SIG-M5 treated with dmso at 0.1 percent for 504 hours (cell line): ENCODE results near the gene LRBA.

Experiments
- DNase-seq: peaks from one replicate; lab custom pipeline; 2025; ENCODE audit not compliant: unreplicated experiment; lab: John Stamatoyannopoulos, UW

The LRBA gene

GRCh38 chr4:150253965-150254630, 761.0 kb downstream of the LRBA start:
- no peak for DNase-seq

- no peak for DNase-seq
Observed at GRCh38 chr4:150253416-150253815, 761.7 kb downstream of the LRBA start.

GRCh38 chr4:150252741-150253140, 762.3 kb downstream of the LRBA start:
- DNase-seq: no peak

- no peak for DNase-seq
Observed at GRCh38 chr4:150252306-150252705, 762.8 kb downstream of the LRBA start.

- DNase-seq: no peak
Observed at GRCh38 chr4:150251752-150252190, 763.3 kb downstream of the LRBA start.

- DNase-seq: no peak
Observed at GRCh38 chr4:150250998-150251651, 764.0 kb downstream of the LRBA start.

GRCh38 chr4:150250293-150250997, 764.6 kb downstream of the LRBA start:
- DNase-seq: no peak

- DNase-seq: no peak
Observed at GRCh38 chr4:150248181-150248580, 766.9 kb downstream of the LRBA start.

- no peak for DNase-seq
Observed at GRCh38 chr4:150247184-150247583, 767.9 kb downstream of the LRBA start.

GRCh38 chr4:150244600-150244999, 770.5 kb downstream of the LRBA start:
- no peak for DNase-seq

- no peak for DNase-seq
Observed at GRCh38 chr4:150243932-150244331, 771.2 kb downstream of the LRBA start.

GRCh38 chr4:150242820-150243458, 772.1 kb downstream of the LRBA start:
- peak; percentile 3 for DNase-seq

GRCh38 chr4:150240011-150240410, 775.1 kb downstream of the LRBA start:
- DNase-seq: no peak

- no peak for DNase-seq
Observed at GRCh38 chr4:150238591-150238990, 776.5 kb downstream of the LRBA start.

GRCh38 chr4:150237110-150237872, 777.8 kb downstream of the LRBA start:
- no peak for DNase-seq

GRCh38 chr4:150236626-150237025, 778.5 kb downstream of the LRBA start:
- DNase-seq: no peak

GRCh38 chr4:150235808-150236271, 779.2 kb downstream of the LRBA start:
- DNase-seq: no peak

- no peak for DNase-seq
Observed at GRCh38 chr4:150235317-150235716, 779.8 kb downstream of the LRBA start.

- no peak for DNase-seq
Observed at GRCh38 chr4:150234246-150234645, 780.8 kb downstream of the LRBA start.

GRCh38 chr4:150232029-150232428, 783.1 kb downstream of the LRBA start:
- no peak for DNase-seq
